HG03064 (cell line): ENCODE results near the gene EFHD2.
"Not testable (repeated sequence)": the region's sequence is repeated elsewhere in the genome, so short reads cannot be mapped to it uniquely, and the experiment has no call there.

Source experiments
- ATAC-seq: cut with Tn5 transposase; IDR thresholded peaks from one replicate; pipeline ENCODE4 v1.9.1; 2021; ENCODE audit warnings: low read depth; ENCODE audit not compliant: unreplicated experiment

EFHD2 gene

DNA sequence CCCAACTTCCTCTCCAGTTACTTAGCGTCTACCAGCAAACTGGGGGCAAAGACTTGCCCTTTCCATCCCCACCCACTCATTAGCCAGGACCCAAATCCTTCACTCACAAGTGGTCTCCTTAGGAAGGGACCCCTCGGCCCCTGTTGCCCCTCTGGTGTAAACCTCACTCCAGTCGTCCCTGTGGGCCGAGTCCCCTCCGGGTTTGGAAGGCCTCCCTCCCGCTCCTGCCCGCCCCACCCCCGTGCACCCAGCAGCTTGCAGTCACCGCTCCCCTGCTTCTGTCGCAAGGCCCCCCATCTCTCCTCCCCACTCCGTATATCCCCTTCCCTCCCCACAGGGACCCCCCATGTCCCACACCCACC, 1.2 kb downstream of the EFHD2 start:
- no peak for ATAC-seq

DNA sequence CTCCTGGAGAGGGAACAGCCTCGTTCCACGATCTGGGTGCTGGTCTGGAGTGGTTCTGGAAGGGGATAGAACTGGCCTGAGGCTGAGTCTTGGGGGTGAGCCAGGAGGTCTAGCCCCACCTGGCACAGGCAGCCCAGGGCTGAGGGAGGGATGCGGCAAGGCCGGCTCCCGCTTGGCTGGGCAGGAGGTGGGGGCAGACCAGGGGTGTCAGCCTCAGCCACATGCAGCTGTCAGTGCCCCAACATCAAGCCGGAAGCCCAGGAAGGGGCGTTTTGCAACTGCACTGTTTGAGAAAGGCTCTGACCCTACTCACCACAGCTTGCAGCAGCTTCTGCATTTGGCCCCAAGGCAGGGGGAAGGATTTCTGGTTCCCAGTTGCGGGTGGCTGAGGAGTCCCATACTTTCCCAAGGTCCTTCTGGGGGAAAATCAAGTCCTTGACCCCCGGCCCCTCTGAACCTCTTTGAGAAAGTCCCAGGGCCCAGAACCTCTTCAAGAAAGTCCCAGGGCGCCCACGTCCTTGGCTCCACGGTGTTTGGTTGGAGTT, 2.0 kb downstream of the EFHD2 start:
- peak; percentile 51 for ATAC-seq

DNA sequence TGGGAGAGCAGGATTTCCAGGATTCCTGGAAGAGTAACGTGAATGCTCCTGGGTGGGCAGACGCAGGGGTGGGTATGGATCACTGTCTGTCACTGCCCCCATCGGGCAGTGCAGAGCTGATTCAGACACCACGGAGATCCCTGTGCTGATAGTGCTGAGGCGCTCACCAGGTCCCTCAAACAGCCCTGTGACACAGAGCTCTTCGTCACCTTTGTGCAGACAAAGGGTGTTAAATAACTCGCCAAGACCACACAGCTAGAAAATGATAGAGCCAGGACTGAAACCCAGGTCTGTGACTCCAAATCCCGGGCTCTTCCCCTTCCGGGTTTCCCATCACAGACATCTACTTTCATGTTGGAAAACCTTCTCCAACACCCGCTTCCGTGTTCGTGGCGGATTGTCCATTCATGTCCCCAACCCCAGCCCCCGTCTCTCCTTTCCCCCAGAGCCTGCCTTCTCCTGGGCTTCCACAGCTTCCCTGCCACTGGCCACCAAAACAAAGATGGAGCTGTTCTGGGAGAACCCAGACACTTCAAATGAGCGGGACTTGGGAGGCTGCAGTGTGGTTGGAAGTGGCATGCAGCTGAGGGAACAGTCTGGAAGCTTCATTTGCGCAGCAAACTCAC, 2.6 kb downstream of the EFHD2 start:
- ATAC-seq, result no peak

DNA sequence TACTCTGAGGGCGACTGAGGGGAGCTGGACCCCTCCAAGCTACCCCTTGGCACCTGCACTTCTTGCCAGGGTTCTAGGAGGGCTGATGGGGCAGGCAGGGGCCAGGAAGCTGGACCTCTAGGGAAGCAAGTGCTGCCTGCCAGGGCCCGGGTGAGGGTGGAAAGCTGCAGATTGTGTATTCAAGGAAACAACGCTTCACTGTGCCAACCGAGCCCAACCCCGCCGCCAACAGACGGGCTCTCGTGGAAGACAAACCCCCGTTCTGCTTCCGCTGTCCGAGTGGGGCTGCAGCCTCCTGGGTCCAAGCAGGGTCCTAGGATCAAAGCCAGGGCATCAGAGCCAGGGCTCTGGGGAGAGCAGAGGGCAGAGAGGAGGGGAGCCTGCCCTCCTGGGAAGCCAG, 3.2 kb downstream of the EFHD2 start:
- ATAC-seq, result no peak

DNA sequence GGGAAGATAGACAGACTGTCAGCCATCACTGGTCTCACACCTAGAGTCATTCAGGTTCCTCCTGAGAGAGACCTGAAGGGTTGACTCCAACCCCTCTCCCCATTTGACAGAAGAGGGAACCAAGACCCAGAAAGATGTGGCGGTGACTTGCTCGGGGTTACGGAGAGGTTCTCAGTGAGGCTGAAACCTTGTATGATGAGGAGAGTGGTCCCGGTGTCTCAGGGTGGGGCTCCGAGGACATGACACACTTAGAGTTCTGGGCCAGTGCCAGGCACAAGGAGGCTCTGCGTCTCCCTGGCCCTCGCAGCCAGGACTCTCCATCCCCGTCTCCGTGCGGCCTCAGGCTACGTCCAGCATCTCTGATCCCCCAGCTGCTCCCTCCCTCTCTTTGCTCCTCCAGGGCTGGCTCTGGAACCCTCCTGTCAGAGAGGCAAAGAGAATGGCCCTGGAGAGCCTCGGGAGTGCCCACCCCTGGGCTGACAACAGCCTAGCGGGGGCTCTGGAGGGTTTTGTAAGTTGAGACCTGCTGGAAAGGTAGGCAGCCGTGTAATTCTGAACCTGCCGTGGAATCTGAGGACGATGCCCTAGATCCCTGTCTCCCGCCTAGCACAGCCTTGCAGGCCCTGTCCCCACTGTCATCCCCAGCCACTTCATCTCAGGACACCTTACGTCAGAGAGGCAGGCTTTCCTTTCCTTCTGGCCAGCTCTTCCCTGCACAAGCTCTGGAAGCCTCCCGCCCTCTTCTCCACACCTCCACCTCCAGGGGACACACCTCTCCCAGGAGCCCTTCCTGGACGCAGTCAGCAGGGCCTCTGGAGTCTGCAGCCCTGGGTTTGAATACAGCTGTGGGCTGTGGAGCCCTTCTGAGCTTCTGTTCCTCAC, 4.1 kb downstream of the EFHD2 start:
- ATAC-seq, result no peak

DNA sequence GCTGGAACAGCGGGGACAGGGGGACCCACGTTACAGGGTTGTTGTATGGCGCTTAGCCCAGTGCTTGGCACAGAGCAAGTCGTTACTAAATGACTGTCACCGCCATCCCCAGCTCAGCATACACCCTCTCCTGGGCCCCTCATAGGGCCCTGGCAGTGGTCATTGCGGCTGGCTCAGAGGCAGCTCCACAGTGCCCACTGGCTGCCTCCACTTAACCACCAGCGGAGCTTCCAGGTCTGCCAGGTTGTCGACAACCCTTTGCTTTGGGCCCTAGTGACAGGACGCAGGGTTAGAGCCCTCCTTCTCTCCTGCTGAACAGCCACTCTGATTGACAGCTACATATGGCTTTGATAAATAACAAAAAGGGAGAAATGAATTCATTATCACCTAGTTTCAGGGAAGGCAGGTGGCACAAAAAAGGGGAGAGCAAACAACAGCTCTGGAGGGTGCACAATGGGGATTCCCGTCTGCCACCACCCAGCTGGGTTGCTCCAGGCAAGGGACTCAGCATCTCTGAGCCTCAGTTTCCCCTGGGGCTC, 4.8 kb downstream of the EFHD2 start:
- no peak for ATAC-seq

DNA sequence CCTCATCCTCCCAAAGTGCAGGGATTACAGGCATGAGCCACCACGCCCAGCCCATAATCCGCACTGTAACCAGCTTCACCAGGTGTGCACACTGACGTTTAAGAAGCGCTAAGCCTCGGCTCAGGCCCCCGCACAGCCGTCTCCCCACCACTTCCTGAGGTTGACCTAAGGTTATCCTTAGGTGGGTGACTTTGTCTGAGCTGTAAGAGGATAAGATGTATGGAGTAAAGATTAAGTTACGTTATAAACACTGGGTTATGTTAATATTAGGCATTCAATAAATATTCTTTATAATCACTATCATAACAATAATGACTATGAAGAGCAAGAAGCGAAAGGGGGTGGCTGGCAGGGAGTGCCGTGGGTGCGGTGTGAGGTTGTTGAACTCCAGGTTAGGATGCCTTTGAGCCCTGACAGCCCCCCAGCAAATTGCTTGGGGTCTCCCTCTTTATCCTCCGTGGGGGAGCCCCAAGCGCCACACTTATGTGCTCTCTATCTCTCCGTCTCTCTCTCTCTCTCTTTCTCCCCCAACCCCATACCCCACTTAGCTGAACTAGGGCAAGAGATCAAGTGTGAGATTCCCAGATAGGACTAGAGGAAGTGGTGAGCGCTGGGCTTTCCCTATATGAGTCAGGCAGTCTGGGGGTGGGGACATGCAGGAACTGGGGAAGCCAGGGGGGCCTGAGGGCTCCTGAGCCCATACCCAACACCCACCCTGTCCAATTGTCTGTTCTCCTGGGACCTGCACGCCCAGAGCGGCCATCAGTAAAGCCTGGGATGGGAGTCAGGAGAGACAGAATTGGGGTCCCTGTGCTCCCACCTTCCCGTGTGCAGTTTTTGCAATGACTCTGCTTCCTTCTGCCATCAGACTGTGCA, 7.6 kb downstream of the EFHD2 start:
- ATAC-seq, result no peak

DNA sequence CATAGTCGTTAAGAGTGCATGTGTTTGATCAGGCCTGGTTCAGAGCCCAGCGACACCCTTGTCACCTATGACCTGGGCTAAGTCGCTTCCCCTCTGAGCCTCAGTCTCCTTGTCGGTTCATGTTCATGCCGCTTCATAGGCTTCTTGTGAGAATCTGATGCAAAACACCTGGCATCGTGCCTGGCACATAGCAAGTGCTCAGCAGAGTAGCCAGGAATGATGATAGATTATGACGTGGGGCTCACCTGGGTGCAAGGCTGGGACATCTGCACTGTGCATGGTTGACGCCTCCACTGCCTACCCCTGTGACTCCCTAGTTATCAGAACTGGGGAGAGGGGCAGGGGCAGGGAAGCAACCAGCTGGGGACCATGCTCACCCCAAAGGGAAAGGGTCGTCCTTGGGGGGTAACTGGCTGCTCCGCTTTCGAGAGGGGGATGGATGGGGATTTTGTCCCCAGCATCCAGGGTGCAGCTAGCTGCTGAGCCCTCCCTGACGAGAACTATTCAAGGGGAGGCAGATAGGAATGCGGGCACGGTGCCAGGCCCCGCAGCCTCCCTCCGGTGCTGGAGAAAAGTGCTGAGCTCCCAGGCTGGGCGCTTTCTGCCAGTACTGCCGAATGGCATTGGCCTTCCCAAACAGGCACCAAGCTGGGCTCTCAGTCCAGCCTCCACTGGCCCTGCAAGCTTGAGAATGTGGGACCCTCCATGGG, 9.3 kb downstream of the EFHD2 start:
- no peak for ATAC-seq

DNA sequence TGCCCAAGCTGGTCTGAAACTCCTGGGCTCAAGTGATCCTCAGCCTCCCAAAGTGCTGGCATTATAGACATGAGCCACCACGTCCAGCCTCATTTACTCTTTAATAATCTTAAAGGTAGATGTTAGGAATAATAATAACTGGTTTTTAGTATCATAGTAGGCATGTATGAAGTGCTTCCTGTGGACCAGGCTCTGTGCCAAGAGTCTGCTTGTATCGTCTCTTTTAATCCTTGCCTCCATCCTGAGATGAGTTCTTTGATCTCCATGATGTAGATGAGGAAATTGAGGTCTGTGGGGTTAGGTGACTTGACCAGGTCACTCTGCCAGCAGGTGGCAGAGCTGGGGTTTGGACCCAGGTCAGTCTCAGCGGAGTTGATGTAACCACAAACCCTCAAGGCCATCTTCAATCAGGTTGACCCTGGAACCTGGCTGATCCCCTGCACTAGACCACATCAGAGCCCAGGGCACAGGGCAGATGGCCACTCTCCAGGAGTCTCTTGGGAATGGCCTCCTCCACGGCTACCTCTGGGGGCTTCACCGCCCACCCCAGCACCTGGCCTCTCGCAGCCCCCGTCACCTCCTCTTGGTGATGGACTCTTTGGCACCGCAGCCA, 11.3 kb downstream of the EFHD2 start:
- no peak for ATAC-seq

DNA sequence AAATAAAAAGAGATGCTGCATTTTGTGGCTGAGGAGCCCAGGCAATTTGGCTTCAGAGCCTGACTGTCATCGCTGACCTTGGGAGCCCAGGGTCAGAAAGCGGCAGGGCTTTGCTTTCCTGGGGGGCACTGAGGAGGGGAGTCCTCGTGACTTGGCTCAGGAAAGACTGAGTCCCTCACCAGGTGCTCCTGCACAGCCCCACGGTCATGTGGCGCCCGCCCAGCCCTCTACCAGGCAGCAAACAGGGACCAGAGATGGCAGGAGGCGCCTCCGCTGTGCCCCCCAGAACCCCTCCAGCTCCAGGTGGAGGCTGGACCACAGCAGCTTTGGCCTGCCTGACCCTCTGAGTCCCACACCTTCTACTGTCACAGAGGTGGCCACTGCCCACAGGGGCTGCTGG, 13.2 kb downstream of the EFHD2 start:
- ATAC-seq, result no peak

DNA sequence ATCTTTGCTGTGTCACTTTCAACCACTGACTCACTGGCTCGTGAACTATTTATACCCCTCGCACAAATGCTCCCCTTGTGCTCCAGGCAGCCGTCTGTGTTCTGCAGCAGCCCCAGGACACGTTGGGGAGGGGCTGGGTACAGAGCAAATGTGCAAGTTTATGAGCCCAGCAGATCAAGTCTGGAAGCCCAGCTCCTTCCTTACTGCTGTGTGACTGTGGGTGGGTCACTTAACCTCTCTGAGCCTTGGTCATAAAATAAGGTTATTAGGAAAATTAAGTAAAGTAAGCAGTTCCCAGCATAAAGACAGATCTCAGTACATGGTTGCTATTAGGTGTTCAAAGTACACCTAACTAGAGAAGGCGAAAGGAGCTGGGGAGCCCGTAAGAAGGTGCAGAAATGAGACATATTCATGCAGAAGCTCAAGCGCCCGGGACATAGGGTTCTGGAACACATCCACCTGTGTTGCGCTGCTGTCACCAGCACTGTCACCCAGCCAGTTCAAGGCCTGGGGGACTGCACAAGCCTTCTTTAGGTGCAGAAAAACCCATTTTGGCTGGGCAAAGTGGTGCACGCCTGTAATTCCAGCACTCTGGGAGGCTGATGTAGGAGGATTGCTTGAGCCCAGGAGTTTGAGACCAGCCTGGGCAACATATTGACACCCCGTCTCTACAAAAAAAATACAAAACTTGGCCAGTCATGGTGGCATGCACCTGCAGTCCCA, 13.8 kb downstream of the EFHD2 start:
- no peak for ATAC-seq

DNA sequence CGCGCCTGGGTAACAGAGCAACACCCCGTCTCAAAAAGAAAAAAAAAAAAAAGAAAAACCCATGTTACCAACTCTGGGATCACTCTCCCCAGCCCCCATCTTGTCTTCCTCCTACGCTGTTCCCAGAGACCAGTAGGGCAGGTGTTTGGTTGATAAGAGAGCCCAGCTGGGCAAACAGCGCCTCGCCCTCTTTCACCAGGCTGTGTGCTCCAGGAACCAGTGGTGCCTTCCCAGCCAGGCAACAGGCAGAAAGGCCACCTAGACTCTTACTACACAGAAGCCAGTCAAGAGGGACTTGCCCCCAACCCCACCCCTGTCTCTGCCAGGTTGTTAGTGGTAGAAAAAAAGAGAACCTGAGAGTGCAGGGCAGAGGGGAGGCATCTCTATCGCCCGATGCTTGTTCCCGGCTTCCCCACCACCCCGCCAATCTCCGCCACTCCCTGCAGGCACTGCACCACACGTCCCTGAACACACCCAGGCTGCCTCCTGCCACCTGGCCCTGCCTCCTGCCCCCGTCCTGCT, 14.5 kb downstream of the EFHD2 start:
- ATAC-seq, result no peak

DNA sequence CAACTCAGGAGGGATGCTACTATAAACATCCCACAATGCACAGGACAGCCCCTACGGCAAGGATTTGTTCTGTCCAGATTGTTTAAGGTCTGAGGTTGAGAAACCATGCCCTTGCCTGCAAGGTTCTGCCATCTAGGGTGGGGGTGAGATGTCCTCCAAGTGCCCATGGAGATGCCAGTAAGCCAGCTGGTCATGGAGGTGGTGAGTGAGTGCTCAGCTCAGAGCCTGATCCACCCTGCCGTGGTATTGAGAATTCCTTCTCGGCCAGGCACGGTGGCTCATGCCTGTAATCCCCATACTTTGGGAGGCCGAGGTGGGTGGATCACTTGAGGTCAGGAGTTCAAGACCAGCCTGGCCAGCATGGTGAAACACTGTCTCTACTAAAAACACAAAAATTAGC, 15.3 kb downstream of the EFHD2 start:
- ATAC-seq, result no peak

DNA sequence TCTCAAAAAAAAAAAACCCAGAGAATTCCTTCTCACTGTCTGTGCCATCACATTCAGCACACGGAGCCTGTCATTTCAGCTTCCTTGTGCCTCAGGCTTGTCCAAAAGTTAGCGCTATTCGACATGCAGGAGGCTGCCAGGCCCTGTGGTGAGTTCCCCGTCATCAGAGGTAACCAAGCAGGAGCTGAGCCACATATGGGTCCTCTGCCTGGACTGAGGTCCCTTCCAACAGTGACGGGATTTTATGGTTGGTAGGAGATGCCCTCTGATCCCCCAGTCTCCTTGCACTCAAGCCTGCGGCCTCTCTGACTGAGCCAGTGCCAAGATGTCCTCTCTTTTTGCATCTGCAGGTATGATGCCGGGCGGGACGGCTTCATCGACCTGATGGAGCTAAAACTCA, 15.8 kb downstream of the EFHD2 start:
- no peak for ATAC-seq

DNA sequence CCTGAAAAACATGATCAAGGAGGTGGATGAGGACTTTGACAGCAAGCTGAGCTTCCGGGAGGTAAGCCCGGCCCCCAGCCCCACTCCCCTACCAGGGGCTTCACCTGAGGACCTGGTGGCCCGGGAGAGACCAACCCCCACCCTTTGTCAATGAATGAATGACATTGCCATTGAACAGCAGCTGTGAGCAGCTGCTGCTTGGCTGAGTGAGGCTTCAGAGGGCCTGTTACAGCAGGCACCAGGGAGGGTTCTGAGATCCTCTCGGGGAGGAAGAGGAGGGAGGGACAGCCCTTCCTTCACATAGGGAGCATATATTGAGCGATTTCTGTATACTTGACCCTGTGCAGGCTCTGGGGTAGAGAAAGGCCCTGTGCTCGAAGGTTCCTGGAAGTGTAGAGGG, 16.3 kb downstream of the EFHD2 start:
- ATAC-seq, result no peak

DNA sequence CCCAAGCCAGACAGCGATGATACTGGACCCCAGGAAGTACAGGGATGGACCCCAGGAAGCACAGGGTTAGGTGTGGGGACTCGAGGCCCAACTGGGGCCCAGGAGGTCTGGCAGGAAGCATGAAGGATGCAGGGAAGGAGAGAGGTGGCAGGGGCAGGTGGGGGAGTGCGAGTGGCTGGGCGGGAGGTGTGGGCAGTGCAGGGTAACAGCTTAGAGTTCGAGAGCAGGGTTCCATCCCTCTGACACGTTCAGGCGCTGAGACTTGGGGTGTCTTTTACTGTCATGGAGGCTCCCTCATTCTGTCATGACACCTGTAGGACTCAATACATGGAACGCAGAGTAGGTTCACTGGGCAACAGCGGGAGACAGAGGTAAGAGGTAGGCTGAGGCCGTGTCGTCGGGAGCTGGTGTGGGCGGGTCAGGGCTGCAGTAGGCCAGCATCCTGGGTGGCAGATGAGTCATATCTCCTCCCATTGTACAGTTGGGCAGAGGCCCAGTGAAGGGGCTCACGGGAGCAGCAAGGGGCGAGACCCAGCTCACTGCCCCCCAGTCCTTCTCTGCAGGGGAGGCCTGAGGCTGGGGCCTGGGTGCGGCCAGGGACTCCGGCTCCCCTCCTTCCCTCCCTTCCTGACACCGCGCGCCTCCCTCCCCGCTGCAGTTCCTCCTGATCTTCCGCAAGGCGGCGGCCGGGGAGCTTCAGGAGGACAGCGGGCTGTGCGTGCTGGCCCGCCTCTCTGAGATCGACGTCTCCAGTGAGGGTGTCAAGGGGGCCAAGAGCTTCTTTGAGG, 17.0 kb downstream of the EFHD2 start:
- ATAC-seq, result no peak

DNA sequence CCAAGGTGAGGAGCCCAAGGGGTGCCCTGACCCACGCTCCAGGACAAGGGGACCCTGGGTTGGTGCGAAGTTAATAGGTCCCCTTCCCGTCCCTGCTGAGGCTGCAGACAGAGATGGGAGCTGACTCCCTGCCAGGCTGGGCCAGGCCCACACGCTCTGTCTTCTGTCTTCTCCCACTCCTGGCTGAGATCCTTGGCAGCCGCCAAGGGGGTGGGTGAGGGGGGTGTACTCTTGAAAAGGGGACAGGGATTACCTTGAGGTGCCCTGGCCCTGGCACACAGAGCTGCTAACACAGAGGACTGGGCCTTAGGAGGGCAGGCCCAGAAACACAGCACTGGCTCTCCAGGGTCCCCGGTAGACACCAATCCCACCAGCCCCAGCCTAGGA, 17.6 kb downstream of the EFHD2 start:
- no peak for ATAC-seq

DNA sequence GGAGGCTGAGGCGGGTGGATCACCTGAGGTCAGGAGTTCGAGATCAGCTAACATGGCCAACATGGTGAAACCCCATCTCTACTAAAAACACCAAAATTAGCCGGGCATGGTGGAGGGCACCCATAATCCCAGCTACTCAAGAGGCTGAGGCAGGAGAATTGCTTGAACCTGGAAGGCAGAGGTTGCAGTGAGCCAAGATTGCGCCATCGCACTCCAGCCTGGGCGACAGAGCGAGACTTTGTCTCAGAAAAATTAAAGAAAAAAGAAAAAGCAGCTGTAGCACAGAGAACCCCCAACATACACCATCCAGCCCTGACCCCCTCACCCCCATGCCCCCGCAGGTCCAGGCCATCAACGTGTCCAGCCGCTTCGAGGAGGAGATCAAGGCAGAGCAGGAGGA, 18.6 kb downstream of the EFHD2 start:
- not testable (repeated sequence) for ATAC-seq
